Endothelial cell of umbilical vein (primary cell): Measurements from ENCODE around the gene MT2A.

ENCODE experiments used
- EZH2 ChIP-seq: IDR thresholded peaks from 2 replicates; pipeline ENCODE4 v1.6.1; 2012; ENCODE audit warnings: borderline replicate concordance, low read depth, mild to moderate bottlenecking, moderate library complexity, low read length, inconsistent platforms; ENCODE audit not compliant: severe bottlenecking
- POLR2A ChIP-seq: IDR thresholded peaks from 2 replicates; pipeline ENCODE4 v1.6.1; 2012; ENCODE audit warnings: low read depth, mild to moderate bottlenecking, control low read depth, low read length

- no peak for TF ChIP-seq EZH2
- no peak for TF ChIP-seq POLR2A
Observed at GRCh38 chr16:56649820-56650219, 41.4 kb downstream of the MT2A start.
